ENCODE results near the gene FRAS1.

FRAS1 gene

GRCh38 chr4:78355306-78355705 lies 298.2 kb downstream of the FRAS1 start:
- WGBS (ENCODE audit: insufficient coverage, insufficient read length) = no CpG with 5 or more reads among the region's 3 CpGs
- H3K36me3 ChIP-seq (ENCODE audit: control insufficient read depth, insufficient read depth, low read length) = no peaks in the 10 kb centered on the region
- H3K4me3 ChIP-seq (ENCODE audit: low read length) = no peak overlapping the region
- H3K9me3 ChIP-seq (ENCODE audit: control insufficient read depth, insufficient read depth, low read length) = no peaks in the 10 kb centered on the region
- H3K27ac ChIP-seq (ENCODE audit: low read length) = no peak overlapping the region
- H3K27me3 ChIP-seq (ENCODE audit: control insufficient read depth, insufficient read depth, low read length) = no peaks in the 10 kb centered on the region
- H3K4me1 ChIP-seq (ENCODE audit: control insufficient read depth, insufficient read depth, low read length) = no peaks in the 10 kb centered on the region
- no peak for DNase-seq (ENCODE audit: low read depth, low spot score)

GRCh38 chr4:78356251-78356786 lies 299.2 kb downstream of the FRAS1 start:
- H3K27ac ChIP-seq (ENCODE audit: low read length) = no peak overlapping the region
- WGBS (ENCODE audit: insufficient coverage, insufficient read length) = no CpG with 5 or more reads among the region's 2 CpGs
- H3K4me3 ChIP-seq (ENCODE audit: low read length) = no peak overlapping the region
- no peak for DNase-seq (ENCODE audit: low read depth, low spot score)
- no peaks in the 10 kb centered on the region for H3K27me3 ChIP-seq (ENCODE audit: control insufficient read depth, insufficient read depth, low read length)
- no peaks in the 10 kb centered on the region; the same call in 1 of the 2 replicates for H3K4me1 ChIP-seq (ENCODE audit: control insufficient read depth, insufficient read depth, low read length)
- H3K9me3 ChIP-seq (ENCODE audit: control insufficient read depth, insufficient read depth, low read length) = no peaks in the 10 kb centered on the region
- H3K36me3 ChIP-seq (ENCODE audit: control insufficient read depth, insufficient read depth, low read length) = no peaks in the 10 kb centered on the region

GRCh38 chr4:78357122-78357521 lies 300.0 kb downstream of the FRAS1 start:
- Histone ChIP-seq H3K36me3 (ENCODE audit: control insufficient read depth, insufficient read depth, low read length) (no peaks in the 10 kb centered on the region), H3K9me3 (ENCODE audit: control insufficient read depth, insufficient read depth, low read length) (no peaks in the 10 kb centered on the region), H3K4me3 (ENCODE audit: low read length) (no peak overlapping the region), H3K27me3 (ENCODE audit: control insufficient read depth, insufficient read depth, low read length) (no peaks in the 10 kb centered on the region), H3K4me1 (ENCODE audit: control insufficient read depth, insufficient read depth, low read length) (peaks cover 1% of the 10 kb centered on the region; the same call in 1 of the 2 replicates), H3K27ac (ENCODE audit: low read length) (no peak overlapping the region)
- no CpG with 5 or more reads among the region's 1 CpG for WGBS (ENCODE audit: insufficient coverage, insufficient read length)
- no peak for DNase-seq (ENCODE audit: low read depth, low spot score)

- Histone ChIP-seq H3K36me3 (ENCODE audit: control insufficient read depth, insufficient read depth, low read length) (peaks cover 10% of the 10 kb centered on the region; the same call in 1 of the 2 replicates), H3K4me3 (ENCODE audit: low read length) (no peak overlapping the region), H3K27ac (ENCODE audit: low read length) (no peak overlapping the region), H3K4me1 (ENCODE audit: control insufficient read depth, insufficient read depth, low read length) (peaks cover 4% of the 10 kb centered on the region), H3K27me3 (ENCODE audit: control insufficient read depth, insufficient read depth, low read length) (no peaks in the 10 kb centered on the region), H3K9me3 (ENCODE audit: control insufficient read depth, insufficient read depth, low read length) (no peaks in the 10 kb centered on the region)
- DNase-seq (ENCODE audit: low read depth, low spot score) = no peak
- no CpG with 5 or more reads among the region's 3 CpGs for WGBS (ENCODE audit: insufficient coverage, insufficient read length)
Observed at GRCh38 chr4:78360466-78360865, 303.3 kb downstream of the FRAS1 start.

GRCh38 chr4:78361621-78362120 lies 304.5 kb downstream of the FRAS1 start:
- Histone ChIP-seq H3K27me3 (ENCODE audit: control insufficient read depth, insufficient read depth, low read length) (no peaks in the 10 kb centered on the region), H3K4me3 (ENCODE audit: low read length) (no peak overlapping the region), H3K4me1 (ENCODE audit: control insufficient read depth, insufficient read depth, low read length) (peaks cover 4% of the 10 kb centered on the region), H3K9me3 (ENCODE audit: control insufficient read depth, insufficient read depth, low read length) (no peaks in the 10 kb centered on the region), H3K27ac (ENCODE audit: low read length) (no peak overlapping the region), H3K36me3 (ENCODE audit: control insufficient read depth, insufficient read depth, low read length) (peaks cover 15% of the 10 kb centered on the region; the same call in 1 of the 2 replicates)
- DNase-seq (ENCODE audit: low read depth, low spot score) = no peak
- WGBS (ENCODE audit: insufficient coverage, insufficient read length) = no CpG with 5 or more reads among the region's 4 CpGs

- peaks cover 17% of the 10 kb centered on the region; the same call in 1 of the 2 replicates for H3K36me3 ChIP-seq (ENCODE audit: control insufficient read depth, insufficient read depth, low read length)
- H3K27me3 ChIP-seq (ENCODE audit: control insufficient read depth, insufficient read depth, low read length) = no peaks in the 10 kb centered on the region
- H3K4me3 ChIP-seq (ENCODE audit: low read length) = no peak overlapping the region
- DNase-seq (ENCODE audit: low read depth, low spot score) = no peak
- peaks cover 4% of the 10 kb centered on the region for H3K4me1 ChIP-seq (ENCODE audit: control insufficient read depth, insufficient read depth, low read length)
- H3K27ac ChIP-seq (ENCODE audit: low read length) = no peak overlapping the region
- H3K9me3 ChIP-seq (ENCODE audit: control insufficient read depth, insufficient read depth, low read length) = no peaks in the 10 kb centered on the region
- WGBS (ENCODE audit: insufficient coverage, insufficient read length) = no CpG with 5 or more reads among the region's 6 CpGs
Observed at GRCh38 chr4:78362310-78362709, 305.2 kb downstream of the FRAS1 start.

GRCh38 chr4:78363031-78363570 lies 306.0 kb downstream of the FRAS1 start:
- no CpG with 5 or more reads among the region's 6 CpGs for WGBS (ENCODE audit: insufficient coverage, insufficient read length)
- no peaks in the 10 kb centered on the region for H3K27me3 ChIP-seq (ENCODE audit: control insufficient read depth, insufficient read depth, low read length)
- H3K27ac ChIP-seq (ENCODE audit: low read length) = no peak overlapping the region
- no peaks in the 10 kb centered on the region for H3K9me3 ChIP-seq (ENCODE audit: control insufficient read depth, insufficient read depth, low read length)
- DNase-seq (ENCODE audit: low read depth, low spot score) = no peak
- peaks cover 17% of the 10 kb centered on the region; the same call in 1 of the 2 replicates for H3K36me3 ChIP-seq (ENCODE audit: control insufficient read depth, insufficient read depth, low read length)
- peaks cover 4% of the 10 kb centered on the region for H3K4me1 ChIP-seq (ENCODE audit: control insufficient read depth, insufficient read depth, low read length)
- H3K4me3 ChIP-seq (ENCODE audit: low read length) = no peak overlapping the region

GRCh38 chr4:78369679-78370078 lies 312.6 kb downstream of the FRAS1 start:
- H3K4me3 ChIP-seq (ENCODE audit: low read length) = no peak overlapping the region
- WGBS (ENCODE audit: insufficient coverage, insufficient read length) = no CpG with 5 or more reads among the region's 4 CpGs
- H3K27me3 ChIP-seq (ENCODE audit: control insufficient read depth, insufficient read depth, low read length) = no peaks in the 10 kb centered on the region
- peaks cover 19% of the 10 kb centered on the region; the same call in 1 of the 2 replicates for H3K36me3 ChIP-seq (ENCODE audit: control insufficient read depth, insufficient read depth, low read length)
- H3K27ac ChIP-seq (ENCODE audit: low read length) = no peak overlapping the region
- no peaks in the 10 kb centered on the region for H3K9me3 ChIP-seq (ENCODE audit: control insufficient read depth, insufficient read depth, low read length)
- peaks cover 6% of the 10 kb centered on the region; the same call in 1 of the 2 replicates for H3K4me1 ChIP-seq (ENCODE audit: control insufficient read depth, insufficient read depth, low read length)
- DNase-seq (ENCODE audit: low read depth, low spot score) = peak; percentile 33

- peaks cover 19% of the 10 kb centered on the region; the same call in 1 of the 2 replicates for H3K36me3 ChIP-seq (ENCODE audit: control insufficient read depth, insufficient read depth, low read length)
- no peak overlapping the region for H3K4me3 ChIP-seq (ENCODE audit: low read length)
- H3K9me3 ChIP-seq (ENCODE audit: control insufficient read depth, insufficient read depth, low read length) = no peaks in the 10 kb centered on the region
- no peaks in the 10 kb centered on the region for H3K27me3 ChIP-seq (ENCODE audit: control insufficient read depth, insufficient read depth, low read length)
- H3K27ac ChIP-seq (ENCODE audit: low read length) = no peak overlapping the region
- peaks cover 6% of the 10 kb centered on the region; the same call in 1 of the 2 replicates for H3K4me1 ChIP-seq (ENCODE audit: control insufficient read depth, insufficient read depth, low read length)
- no CpG with 5 or more reads among the region's 6 CpGs for WGBS (ENCODE audit: insufficient coverage, insufficient read length)
- DNase-seq (ENCODE audit: low read depth, low spot score) = no peak
Observed at GRCh38 chr4:78370631-78371372, 313.7 kb downstream of the FRAS1 start.

- no peak for DNase-seq (ENCODE audit: low read depth, low spot score)
- no CpG with 5 or more reads among the region's 5 CpGs for WGBS (ENCODE audit: insufficient coverage, insufficient read length)
- Histone ChIP-seq H3K36me3 (ENCODE audit: control insufficient read depth, insufficient read depth, low read length) (peaks cover 11% of the 10 kb centered on the region; the same call in 1 of the 2 replicates), H3K27me3 (ENCODE audit: control insufficient read depth, insufficient read depth, low read length) (no peaks in the 10 kb centered on the region), H3K4me1 (ENCODE audit: control insufficient read depth, insufficient read depth, low read length) (peaks cover 6% of the 10 kb centered on the region; the same call in 1 of the 2 replicates), H3K4me3 (ENCODE audit: low read length) (no peak overlapping the region), H3K27ac (ENCODE audit: low read length) (no peak overlapping the region), H3K9me3 (ENCODE audit: control insufficient read depth, insufficient read depth, low read length) (no peaks in the 10 kb centered on the region)
Observed at GRCh38 chr4:78372355-78372988, 315.3 kb downstream of the FRAS1 start.
